ENCODE measurements around the gene SCAPER.
"Not testable (repeated sequence)": the region's sequence is repeated elsewhere in the genome, so short reads cannot be mapped to it uniquely, and the experiment has no call there.

The SCAPER gene

DNA sequence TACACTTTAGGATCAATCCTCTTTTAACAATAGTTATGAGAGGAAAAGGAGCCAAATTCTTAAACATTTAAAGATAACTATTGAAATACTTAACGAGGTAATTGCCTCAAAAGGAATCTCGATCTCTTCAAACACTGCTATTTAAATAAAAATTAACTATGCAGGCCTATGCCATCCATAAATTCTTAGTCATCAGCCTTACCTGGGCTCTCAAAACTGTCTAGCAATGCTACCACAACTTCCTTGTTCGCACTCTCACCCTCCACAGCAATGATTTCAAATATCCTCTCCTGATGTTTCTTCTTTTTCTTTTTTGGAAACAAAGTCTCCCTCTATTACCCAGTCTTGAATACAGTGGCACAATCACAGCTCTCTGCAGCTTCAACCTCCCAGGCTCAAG is 606.2 kb downstream of the SCAPER start:
- peaks cover 14% of the 10 kb centered on the region for H3K4me1 ChIP-seq (ENCODE audit: control insufficient read depth, insufficient read depth, low read length)
- no peaks in the 10 kb centered on the region for H3K9me3 ChIP-seq (ENCODE audit: control insufficient read depth, insufficient read depth, low read depth, low read length)
- H3K4me3 ChIP-seq (ENCODE audit: low read depth, low read length): no peak overlapping the region
- H3K36me3 ChIP-seq (ENCODE audit: control insufficient read depth in 2 of 2, insufficient read depth in 1 of 2, low read length in 2 of 2): no peaks in the 10 kb centered on the region; a peak in 1 of 3 replicates
- ChIA-PET POLR2A (interaction anchor here (1.1 to 1.7 kb wide), 2 partner anchors 12 to 37 kb away, joined by 3 to 7 read pairs; partner anchors contain the start of genes ETFA and ISL2), CTCF (interaction anchor here (0.6 to 1.7 kb wide), 3 partner anchors 63 to 568 kb away, joined by 3 read pairs; no protein-coding TSS in a partner anchor)
- no peak for TF ChIP-seq PATZ1 (tag by site-specific recombination; IDR thresholded peaks at IDR 0.05)
- TF ChIP-seq ZNF510 (tag by site-specific recombination; IDR thresholded peaks at IDR 0.05; ENCODE audit: insufficient replicate concordance): no peak
- no peak for TF ChIP-seq ZNF48 (tag by site-specific recombination; IDR thresholded peaks at IDR 0.05)
- no peak for TF ChIP-seq KLF8 (tag by site-specific recombination; IDR thresholded peaks at IDR 0.05)
- no peak for TF ChIP-seq ZNF544 (tag by site-specific recombination; IDR thresholded peaks at IDR 0.05)
- TF ChIP-seq, protein P1, sequence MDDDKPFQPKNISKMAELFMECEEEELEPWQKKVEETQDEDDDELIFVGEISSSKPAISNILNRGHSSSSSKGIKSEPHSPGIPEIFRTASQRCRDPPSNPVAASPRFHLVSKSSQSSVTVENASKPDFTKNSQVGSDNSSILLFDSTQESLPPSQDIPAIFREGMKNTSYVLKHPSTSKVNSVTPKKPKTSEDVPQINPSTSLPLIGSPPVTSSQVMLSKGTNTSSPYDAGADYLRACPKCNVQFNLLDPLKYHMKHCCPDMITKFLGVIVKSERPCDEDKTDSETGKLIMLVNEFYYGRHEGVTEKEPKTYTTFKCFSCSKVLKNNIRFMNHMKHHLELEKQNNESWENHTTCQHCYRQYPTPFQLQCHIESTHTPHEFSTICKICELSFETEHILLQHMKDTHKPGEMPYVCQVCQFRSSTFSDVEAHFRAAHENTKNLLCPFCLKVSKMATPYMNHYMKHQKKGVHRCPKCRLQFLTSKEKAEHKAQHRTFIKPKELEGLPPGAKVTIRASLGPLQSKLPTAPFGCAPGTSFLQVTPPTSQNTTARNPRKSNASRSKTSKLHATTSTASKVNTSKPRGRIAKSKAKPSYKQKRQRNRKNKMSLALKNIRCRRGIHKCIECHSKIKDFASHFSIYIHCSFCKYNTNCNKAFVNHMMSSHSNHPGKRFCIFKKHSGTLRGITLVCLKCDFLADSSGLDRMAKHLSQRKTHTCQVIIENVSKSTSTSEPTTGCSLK (tag by site-specific recombination; IDR thresholded peaks at IDR 0.05): no peak
- no peak for TF ChIP-seq ZNF211 (tag by site-specific recombination; IDR thresholded peaks at IDR 0.05; ENCODE audit: low read depth)
- no peak for TF ChIP-seq ZNF488 (tag by site-specific recombination; IDR thresholded peaks at IDR 0.05)
- no peak for TF ChIP-seq ZFP69B (tag by site-specific recombination; IDR thresholded peaks at IDR 0.05)
- TF ChIP-seq ZNF157 (tag by site-specific recombination; IDR thresholded peaks at IDR 0.05): no peak
- TF ChIP-seq ZNF837 (tag by site-specific recombination; IDR thresholded peaks at IDR 0.05): no peak
- TF ChIP-seq ZNF555 (tag by site-specific recombination; conservative IDR thresholded peaks at IDR 0.05): no peak
- TF ChIP-seq ZNF433 (tag by site-specific recombination; IDR thresholded peaks at IDR 0.05; ENCODE audit: low read depth): no peak
- TF ChIP-seq, protein P2, sequence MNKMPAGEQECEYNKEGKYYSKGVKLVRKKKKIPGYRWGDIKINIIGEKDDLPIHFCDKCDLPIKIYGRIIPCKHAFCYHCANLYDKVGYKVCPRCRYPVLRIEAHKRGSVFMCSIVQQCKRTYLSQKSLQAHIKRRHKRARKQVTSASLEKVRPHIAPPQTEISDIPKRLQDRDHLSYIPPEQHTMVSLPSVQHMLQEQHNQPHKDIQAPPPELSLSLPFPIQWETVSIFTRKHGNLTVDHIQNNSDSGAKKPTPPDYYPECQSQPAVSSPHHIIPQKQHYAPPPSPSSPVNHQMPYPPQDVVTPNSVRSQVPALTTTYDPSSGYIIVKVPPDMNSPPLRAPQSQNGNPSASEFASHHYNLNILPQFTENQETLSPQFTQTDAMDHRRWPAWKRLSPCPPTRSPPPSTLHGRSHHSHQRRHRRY (tag by site-specific recombination; IDR thresholded peaks at IDR 0.05): no peak
- TF ChIP-seq ZNF596 (tag by site-specific recombination; IDR thresholded peaks at IDR 0.05): no peak
- TF ChIP-seq ZNF707 (tag by site-specific recombination; IDR thresholded peaks at IDR 0.05): no peak
- TF ChIP-seq MEIS1 (CRISPR knock-in tag; IDR thresholded peaks at IDR 0.05; ENCODE audit: borderline replicate concordance): no peak
- no peak for TF ChIP-seq ZNF394 (tag by site-specific recombination; IDR thresholded peaks at IDR 0.05; ENCODE audit: borderline replicate concordance)
- no peak overlapping the region for H3K27ac ChIP-seq (ENCODE audit: extremely low read depth, low read depth, low read length)

DNA sequence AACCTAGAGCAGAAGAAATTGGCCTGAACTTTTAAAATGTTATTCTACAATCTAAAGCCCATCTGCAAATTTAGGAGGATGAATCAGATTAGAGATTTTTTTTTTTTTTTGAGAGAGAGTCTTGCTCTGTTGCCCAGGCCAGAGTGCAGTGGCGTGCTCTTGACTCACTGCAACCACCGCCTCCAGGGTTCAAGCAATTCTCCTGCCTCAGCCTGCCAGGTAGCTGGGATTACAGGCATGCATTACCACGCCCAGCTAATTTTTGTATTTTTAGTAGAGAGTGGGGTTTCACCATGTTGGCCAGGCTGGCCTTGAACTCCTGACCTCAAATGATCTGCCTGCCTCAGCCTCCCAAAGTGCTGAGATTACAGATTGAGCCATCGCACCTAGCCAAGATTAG is 607.2 kb downstream of the SCAPER start:
- peak; percentile 71; the same call in 1 of the 2 replicates for TF ChIP-seq ZNF121 (tag by site-specific recombination; IDR thresholded peaks at IDR 0.05)
- TF ChIP-seq ZNF707 (tag by site-specific recombination; IDR thresholded peaks at IDR 0.05): peak; percentile 61; the same call in 1 of the 2 replicates
- not testable (repeated sequence) for H3K36me3 ChIP-seq (ENCODE audit: control insufficient read depth in 2 of 2, insufficient read depth in 1 of 2, low read length in 2 of 2); H3K4me3 ChIP-seq (ENCODE audit: low read depth, low read length); H3K9me3 ChIP-seq (ENCODE audit: control insufficient read depth, insufficient read depth, low read depth, low read length); H3K27ac ChIP-seq (ENCODE audit: extremely low read depth, low read depth, low read length)
- H3K4me1 ChIP-seq (ENCODE audit: control insufficient read depth, insufficient read depth, low read length): peaks cover 12% of the 10 kb centered on the region
- POLR2A ChIA-PET: interaction anchor here (1.1 to 1.7 kb wide), 2 partner anchors 13 to 38 kb away, joined by 3 to 7 read pairs; partner anchors contain the start of genes ETFA and ISL2
- CTCF ChIA-PET: interaction anchor here (0.9 to 2.2 kb wide), 3 partner anchors 12 to 62 kb away, joined by 3 to 10 read pairs (median 4); no protein-coding TSS in a partner anchor

All from HEK293 (cell line).